Activated CD4-positive, alpha-beta T cell treated with anti-CD3 and anti-CD28 coated beads, Interleukin-2, amount 50 U/mL, for 48 hours (primary cell): ENCODE measurements around the gene CNTNAP2.
"Not testable (repeated sequence)": the region's sequence is repeated elsewhere in the genome, so short reads cannot be mapped to it uniquely, and the experiment has no call there.

Source experiments
- DNase-seq, 2 experiments: peaks; one replicate each; pipeline ENCODE4 v3.0.0-alpha.2; 2020

CNTNAP2 gene

DNA sequence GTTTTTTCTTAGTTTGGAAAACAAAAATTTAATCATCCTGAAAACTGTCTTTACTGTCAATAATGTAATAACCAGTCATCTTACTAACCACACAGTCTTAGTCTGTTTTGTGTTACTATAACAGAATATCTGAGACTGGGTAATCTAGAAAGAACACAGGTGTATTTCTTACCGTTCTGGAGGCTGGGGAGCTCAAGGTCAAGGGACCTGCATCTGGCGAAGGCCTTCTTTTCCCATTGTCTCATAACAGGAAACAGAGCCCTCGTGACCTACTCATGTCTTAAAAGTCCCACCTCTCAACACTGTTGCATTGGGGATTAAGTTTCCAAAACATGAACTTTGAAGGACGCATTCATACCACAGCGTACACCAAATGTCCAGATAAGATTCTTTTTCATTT is 932.3 kb downstream of the CNTNAP2 start:
- DNase-seq, result no peak

DNA sequence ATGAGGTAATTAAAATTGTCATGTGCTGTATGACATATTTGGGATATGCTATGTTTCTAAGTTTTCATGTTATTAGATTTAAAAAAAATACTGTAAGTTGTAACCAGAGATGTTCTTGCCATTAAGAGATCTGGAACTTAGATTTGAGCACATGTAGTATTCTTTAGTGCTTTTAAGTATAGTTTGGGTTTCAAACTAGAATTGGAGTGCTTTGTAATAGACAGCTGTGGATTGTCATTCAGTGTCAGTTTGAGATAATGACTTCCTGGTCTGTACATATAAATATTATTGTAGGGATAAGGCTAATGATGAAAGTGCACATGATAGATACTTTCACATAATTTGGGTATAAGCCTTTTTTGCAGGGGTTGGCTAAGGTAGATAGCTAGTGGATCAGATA is 936.2 kb downstream of the CNTNAP2 start:
- DNase-seq, result no peak

DNA sequence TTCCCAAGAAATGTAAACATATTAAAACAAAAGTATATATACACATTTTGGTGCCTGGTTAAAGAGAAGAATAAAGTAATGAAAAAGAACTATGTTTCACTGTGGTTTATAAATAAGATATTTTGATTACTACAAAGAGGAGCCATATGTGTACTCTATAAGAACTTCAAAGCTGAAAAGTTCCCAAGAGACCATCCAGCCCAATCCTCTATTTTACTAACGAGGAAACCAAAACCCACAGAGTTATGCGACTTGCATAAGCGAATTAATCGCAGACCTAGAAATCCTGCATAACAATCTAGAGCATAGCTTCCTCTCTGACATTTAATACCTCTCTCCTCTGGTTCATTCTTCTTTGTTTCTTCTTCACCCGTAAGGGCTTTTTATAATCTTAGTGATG is 937.1 kb downstream of the CNTNAP2 start:
- DNase-seq, result no peak

DNA sequence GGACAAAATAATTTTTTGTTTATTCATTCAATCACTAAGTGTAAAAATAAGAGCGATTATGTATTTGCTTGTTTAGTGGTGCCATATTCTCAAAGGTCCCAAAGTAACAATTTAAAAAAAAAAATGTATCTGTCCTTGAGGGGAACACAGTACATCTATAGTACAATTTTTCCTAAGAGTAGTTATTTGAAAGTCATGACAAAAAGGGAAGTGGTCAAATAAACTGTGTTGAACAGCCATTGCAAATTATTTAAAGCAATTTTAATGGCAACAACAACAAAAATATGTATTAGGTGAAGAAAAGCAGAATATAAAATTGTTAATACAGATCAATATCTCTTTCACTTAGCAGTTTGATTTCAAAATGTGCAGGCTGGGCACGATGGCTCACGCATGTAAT is 943.5 kb downstream of the CNTNAP2 start:
- DNase-seq, result no peak

DNA sequence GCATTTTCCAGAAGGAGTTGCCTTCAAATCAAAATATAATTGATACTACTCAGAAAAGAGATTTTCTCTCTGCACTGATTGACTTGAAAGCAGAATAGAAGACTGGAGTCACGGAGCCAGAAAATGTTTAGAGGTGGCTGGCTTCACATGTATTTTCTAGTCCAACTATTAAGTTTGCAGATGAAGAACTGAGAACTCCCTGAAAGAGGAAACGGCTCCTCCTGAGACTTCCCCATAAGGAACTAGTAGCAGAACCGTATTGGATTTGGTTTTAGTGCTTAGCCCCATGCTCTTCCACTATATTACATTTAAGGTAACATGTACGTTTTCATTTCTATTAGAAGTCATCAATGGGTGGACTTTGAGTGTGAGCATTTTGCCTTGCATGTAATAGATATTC is 946.3 kb downstream of the CNTNAP2 start:
- DNase-seq, result no peak

DNA sequence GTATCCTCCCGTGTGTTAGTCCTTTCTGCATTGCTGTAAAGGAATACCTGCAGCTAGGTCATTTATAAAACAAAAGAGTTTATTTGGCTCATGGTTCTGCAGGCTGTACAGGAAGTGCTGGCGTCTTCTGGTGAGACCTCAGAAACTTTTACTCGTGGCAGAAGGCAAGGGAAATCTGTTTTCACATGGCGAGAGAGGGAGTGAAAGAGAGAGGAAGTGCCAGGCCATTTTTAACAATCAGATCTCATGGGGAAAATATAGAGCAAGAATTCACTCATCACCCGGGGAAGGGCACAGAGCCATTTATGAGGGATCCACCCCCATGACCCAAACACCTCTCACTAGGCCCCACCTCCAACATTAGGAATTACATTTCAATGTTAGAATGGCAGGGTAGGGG is 952.2 kb downstream of the CNTNAP2 start:
- DNase-seq, result no peak

DNA sequence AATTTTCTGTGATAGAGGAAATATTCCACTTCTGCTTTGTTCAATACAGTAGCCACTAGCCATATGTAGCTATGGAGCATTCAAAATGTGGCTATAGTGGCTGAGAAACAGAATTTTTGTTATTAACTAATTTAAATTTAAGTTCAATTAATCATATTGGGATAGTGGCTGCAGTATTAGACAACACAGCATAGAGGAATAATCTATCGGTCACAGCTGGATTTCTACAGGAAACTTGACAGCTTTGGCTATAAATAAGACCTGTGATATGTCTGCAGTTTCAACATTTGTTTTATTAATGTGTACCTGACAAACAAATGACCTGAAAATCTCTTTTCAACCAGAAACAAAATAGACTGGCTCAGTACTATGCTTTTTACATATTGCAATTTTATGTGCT is 953.2 kb downstream of the CNTNAP2 start:
- DNase-seq, result no peak

DNA sequence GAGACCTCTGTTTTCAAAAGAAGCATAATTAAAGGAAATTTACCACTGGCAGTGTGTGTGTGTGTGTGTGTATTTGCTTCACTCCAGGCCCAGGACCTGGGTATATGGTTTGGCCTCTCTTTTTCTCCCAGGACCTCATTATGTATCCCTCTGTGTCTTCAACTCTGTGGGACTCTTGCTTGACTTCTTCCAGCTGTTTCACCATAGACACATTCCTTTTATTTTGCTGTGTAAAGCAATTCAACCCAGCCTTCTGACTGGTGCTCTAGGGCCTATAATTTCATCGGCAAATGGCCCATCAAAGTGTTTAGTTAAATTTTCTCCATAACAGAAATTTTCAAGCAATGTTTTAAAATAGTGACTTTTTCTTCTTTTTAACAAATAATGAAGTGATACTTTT is 954.3 kb downstream of the CNTNAP2 start:
- no peak for DNase-seq

DNA sequence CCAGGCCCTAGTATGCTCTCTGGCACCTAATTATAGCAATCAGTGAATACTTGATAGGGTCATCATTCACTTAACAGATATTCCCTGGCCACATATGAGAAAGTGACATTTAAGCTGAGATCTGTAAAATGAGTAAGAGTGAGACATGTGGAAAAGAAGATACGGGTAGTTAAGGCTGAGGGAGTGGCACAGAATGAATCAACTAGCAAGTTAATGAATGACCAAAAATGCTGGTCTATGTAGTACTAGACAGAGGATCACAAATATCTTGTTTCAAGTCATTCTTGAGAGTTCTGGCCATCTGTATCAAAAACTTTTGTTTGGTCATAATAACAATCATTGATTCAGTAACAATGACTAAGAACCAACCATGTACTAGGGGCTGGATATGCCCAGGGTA is 954.9 kb downstream of the CNTNAP2 start:
- DNase-seq, result no peak

DNA sequence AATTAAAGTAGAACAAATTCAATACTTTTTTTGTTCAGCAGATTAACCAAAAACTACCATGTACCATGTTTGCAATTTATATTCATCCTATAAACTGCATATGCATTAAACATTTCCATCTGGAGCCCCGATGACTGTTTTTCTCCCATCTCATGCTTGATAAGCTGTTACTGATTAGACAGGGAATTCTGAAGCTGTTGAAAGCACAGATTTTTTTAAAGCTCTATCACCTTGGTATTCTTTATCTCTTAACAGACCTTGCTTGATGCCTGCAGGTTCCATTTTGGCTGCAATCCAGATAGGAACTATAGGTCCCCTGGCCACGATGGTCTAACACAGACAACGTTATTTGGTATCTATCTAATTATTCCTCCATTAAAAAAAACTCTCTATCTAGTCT is 961.7 kb downstream of the CNTNAP2 start:
- no peak for DNase-seq

DNA sequence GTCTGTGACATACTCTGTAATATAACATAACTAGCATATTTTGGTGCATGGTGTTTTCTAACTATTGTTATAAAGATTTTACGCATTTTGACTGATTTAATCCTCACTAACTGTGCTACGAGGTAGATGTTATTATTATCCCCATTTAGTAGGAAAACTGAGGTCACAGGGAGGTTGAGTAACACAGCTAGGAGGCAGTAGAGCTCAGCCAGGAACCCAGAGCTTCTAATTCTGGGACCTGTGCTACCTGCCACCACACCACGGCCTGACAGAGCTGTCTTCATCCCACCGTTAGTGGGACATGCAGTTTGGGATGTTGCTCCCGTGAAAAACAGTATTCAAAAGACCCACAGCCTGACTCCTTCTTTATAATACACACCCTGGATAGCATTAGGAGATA is 962.5 kb downstream of the CNTNAP2 start:
- no peak for DNase-seq

DNA sequence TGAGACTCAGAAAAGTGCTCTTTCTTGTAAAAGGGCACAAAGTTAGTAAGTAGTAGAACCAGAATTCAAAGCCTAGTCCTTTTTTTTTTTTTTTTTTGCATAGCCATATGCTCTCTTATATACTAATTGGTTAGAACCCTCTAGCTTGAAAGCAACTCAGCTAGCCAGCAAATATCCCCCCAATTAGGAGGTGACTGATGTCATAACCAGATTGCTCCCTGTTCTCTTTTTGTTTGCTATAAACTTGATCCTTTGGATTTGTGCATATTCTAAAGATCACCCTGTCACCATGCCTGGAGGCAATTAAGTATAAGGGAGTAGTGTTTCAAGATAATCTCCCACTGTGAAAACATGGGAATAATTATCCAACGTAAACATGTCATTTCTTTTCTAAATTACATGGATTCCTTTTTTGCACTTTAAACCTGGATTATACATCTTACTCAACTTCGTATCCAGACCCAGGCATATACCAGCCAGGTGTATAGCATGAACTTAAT is 963.4 kb downstream of the CNTNAP2 start:
- no peak for DNase-seq

DNA sequence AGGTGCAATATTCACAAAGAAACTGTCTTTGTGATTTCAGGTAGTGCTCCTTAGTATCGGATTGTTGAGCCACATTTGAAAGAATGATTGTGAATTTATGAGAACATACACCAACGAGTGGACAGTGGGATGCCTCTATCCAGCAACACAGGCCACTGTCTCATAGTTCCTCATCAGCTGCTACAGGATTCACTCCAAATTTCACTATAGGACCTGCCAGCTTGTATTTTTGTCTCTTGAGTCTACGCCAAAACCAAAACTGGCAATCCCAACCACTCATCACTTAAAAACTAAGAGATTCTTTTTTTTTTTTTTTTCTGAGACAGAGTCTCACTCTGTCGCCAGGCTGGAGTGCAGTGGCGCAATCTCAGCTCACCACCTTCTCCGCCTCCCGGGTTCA is 964.5 kb downstream of the CNTNAP2 start:
- no peak for DNase-seq

DNA sequence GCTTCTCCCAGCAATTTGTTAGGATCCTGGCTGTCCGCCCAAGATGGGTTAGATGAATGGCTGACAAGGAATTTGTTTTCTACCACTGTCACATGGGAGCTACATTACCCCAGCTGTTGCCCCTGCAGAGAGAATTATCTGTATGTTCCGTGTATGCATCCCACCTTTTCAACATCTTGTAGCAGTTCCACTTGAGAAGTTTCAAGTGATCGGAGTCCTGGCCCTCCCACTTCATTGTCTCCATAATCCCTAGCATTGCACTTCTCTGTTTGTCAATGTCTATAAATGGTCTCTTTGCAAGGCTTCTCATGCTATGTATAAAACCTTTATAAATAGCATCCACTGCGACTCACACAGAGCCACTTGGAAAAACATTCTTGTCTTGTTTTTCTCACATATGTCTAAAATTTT is 972.5 kb downstream of the CNTNAP2 start:
- no peak for DNase-seq

DNA sequence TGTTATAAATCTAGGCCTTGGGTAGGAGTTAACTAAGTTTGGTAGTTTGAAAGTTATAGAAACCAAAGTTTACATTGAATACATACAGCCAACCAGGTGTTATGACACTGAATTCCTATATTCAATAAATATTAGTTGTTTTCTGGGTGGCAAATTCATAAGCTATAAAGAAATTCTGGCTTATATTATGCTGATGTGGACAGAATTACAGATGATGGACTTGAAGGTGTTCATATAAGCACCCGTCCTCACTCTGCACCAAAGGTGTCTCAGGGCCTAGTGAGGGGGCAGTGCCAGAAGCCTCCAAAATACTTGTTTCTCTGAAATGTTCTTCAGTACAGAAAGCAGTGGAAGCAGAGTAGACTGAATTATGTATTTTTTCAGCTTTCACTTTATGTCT is 973.0 kb downstream of the CNTNAP2 start:
- DNase-seq, result no peak

DNA sequence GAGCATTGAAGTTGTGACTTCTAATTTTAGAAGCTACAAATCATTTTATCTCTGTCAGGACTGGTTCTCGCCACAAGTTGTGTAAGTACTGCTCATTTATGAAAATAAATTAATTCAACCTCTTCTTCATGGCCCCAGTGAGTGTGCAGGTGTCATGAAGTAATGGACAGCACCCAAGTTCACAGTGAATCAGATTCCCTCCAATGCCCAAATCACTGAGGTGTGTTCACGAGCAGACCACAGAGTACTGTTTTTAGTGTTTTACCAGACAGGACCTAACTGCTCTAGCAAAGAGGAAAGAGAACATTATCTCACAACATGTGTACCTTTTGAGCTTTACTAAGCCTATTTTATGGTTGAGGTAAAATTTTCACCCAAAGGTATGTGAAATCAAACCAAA is 980.0 kb downstream of the CNTNAP2 start:
- no peak for DNase-seq

DNA sequence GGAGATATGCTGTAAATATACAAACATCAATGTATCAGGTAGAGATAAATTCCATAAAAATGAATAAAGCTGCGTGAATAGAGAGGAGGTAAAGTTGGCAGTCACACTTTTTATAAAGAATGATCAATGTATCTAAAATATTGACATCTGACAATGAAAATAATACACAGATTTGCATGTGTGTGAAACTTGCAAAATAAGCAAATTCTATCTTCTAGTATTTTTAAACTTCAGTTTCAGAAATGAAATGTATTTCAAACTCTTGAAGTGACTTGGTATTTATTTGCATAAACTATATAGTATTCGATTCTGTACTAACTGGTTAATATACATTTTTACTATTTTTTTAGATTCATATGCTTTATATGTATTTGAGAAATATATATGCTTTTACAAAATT is 986.6 kb downstream of the CNTNAP2 start:
- no peak for DNase-seq

DNA sequence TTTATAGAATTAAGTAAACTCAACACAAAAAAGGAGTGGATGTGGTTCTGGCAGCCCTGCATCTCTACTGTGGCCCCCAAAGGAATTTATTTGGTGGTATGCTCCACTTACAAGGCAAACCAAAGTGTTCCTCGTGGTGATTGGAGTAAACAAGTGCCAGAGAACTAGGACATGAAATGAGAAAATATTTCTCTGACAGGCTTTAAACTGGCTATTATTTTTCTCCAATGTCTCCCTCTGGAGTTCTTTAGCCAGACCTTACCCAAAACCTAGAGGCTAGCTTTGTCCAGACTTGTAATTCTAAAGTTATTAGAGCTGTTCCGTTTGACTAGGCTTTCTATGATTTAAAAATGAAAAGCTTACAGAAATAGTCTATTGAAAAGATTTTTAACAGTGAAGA is 990.1 kb downstream of the CNTNAP2 start:
- no peak for DNase-seq

DNA sequence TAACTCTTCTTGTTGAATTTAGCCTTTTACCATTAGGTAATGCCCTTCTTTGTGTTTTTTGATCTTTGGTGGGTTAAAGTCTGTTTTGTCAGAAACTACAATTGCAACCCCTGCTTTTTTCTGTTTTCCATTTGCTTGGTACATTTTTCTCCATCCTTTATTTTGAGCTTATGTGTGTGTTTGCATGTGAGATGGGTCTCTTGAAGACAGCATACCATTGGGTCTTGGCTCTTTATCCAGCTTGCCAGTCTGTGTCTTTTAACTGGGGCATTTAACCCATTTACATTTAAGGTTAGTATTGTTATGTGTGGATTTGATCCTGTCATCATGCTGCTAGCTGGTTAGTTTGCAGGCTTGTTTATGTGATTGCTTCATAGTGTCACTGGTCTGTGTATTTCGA is 997.9 kb downstream of the CNTNAP2 start:
- not testable (repeated sequence) for DNase-seq

DNA sequence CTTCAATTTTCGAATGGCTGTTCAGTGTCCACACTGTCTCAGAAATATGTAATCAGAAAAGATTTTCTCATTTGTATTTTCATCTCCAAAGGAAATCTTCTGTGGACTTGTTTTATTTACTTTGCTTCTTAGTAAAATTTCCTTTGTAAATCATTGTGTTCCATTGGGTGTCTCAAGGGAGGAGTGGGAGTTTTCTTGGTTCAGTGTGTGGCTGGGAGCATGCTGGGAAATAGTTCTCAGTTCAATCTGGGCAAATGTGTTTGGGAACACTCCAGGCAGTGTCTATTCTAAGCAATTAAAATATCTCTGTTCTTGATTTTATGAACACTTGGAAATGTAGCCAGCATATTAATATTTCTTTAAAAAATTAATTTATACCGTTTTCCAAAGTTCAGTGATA is 1019.8 kb downstream of the CNTNAP2 start:
- no peak for DNase-seq

DNA sequence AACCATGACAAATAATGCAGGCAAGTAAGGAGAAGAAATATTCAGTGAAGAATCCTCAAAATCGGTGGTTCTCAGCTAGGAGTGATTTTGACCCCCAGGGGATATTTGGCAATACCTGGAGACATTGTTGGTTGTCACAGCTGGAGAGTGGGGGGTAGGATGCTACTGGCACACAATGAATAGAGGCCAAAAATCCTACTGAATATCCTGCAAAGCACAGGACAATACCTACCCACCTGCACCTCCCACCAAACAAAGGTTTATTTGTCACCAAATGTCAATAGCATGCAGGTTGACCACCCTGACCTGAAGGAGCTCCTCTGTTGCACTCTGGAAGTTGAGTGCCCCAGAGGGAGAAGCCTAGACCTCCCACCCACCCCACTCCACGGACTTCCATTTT is 1028.6 kb downstream of the CNTNAP2 start:
- DNase-seq, result no peak

DNA sequence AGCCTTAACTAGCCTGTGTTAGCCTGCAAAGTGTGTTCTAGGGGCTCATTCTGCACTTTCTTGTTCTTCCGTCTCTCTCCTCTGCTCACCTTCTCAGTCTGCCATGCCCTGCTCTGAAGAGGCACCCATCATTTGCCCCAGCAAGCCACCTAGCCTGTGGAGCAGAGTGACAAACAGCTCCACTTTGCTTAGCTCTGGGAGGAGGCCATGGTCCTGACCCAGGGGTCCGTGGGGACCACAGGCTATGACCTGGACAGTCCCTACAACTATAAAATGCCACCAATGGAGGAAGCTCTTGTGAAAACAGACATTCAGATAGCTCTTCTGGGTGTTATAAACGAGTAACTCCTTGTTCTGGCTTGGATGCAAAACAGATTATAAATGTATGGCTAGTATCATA is 1029.6 kb downstream of the CNTNAP2 start:
- no peak for DNase-seq

DNA sequence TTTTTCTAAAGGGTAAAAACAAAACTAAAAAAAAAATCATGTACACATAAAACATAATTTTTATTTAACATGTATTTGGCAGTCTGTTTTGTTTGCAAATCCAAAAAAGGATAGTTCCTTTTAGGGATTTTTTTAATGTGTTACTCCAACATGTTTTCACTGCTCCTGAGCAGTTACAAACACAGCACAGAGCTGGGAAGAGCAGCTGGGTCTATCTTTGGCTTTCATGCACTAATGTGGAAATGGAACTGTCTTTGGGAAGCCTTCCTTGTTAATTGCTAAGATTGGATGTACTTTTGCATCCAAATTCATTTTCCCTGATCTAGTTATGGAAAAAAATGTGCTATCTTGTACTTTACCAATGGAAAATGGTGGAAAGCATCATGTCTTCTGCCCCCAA is 1035.1 kb downstream of the CNTNAP2 start:
- DNase-seq, result no peak

DNA sequence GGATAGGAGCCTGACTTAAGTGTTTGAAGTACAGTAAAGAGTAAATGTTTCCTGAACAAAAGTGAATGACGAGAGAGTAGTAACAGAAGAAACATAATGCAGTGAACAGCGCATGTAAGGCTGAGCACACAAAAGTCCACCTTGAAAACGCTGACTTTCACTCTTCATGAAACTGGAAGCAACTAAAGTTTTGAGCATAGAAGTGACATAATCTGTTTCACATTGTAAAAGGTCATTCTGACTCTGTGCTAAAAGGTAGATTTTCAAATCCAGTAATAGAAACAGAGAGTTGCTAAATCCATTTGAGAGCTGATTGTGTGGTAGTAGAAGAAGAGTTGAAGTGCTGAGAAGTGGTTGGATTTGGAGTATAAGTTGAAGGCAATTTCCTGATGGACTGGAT is 1037.0 kb downstream of the CNTNAP2 start:
- no peak for DNase-seq

DNA sequence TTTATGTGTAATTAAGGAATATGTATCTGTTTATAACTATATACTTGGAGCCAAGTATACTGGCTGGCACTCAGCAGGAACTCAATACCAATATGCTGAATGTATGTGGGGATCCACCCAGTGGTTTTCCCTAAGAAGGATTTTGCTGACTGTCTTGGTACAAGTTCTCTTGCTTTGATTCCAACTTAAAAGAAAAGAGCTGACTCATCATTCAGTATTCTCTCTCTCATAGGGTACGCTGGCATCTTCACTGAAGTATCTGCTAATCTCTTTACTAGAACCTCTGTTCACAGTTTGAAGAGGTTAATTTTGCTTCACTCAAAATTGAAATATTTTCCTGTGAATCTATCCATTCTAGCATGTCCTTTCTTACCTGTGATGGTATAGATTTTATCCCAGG is 1044.8 kb downstream of the CNTNAP2 start:
- DNase-seq, result no peak

DNA sequence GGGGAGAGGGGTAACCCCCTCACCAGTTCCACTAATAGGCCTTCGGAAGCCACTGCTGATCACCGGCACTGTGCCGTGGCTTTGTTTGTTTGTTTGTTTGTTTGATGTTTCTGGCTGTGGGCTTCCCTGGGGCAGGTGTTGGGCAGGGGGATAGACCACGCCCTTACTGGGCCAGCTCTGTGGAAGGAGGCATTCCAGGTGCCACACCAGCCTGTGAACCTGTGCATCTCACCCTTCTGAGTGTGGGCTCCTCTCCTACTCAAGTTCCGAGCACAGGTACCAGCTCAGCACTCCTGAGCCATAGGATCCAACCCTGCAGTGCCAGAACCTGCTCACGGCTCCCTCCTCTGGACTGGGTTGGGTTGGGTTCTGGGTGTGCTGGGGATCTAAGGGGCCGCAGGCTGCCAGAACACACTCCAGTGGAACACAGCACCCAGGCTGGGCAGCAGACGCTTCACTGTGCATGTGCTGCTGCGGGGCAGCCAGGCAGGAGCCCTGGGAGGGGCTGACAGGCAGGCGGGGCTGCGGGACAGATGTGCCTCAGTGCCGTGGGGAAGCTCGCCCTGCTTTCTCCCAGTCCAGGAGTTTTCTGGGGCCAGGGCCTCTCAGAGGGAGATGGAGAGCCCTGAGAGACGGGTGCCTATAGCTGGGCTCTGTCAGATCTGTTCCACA is 1053.9 kb downstream of the CNTNAP2 start:
- DNase-seq, result no peak
